Cardiac fibroblast (primary cell): ENCODE data around the gene CCT2.

Source experiments
- DNase-seq, 2 donors: peaks; one replicate each; pipeline versions ENCODE4 v3.0.0 to v3.0.0-alpha.2; 2010; ENCODE audit warnings: low read depth in 2 of 2
- H3K4me3 ChIP-seq, 2 donors: replicated peaks in 1 of 2; 1 replicate in 1 of 2; 2 replicates in 1 of 2; pipeline ENCODE4 v1.5.1; 2011; ENCODE audit warnings: low read depth in 2 of 2, low read length in 2 of 2, mild to moderate bottlenecking in 2 of 2, moderate library complexity in 1 of 2
- TF ChIP-seq, protein P1 (sequence below): IDR thresholded peaks from one replicate; pipeline ENCODE4 v1.5.1; 2011; ENCODE audit warnings: low read depth, mild to moderate bottlenecking, low read length, inconsistent platforms

CCT2 gene

GRCh38 chr12:69585189-69586062 is at the start of gene CCT2:
TSS of gene CCT2 (plus strand) at chr12:69585459. CDS start at chr12:69585522, 63 bp downstream.
- peak within 1 kb of the TSS; percentile 99 to 100 for H3K4me3 ChIP-seq
- TF ChIP-seq, protein P1, sequence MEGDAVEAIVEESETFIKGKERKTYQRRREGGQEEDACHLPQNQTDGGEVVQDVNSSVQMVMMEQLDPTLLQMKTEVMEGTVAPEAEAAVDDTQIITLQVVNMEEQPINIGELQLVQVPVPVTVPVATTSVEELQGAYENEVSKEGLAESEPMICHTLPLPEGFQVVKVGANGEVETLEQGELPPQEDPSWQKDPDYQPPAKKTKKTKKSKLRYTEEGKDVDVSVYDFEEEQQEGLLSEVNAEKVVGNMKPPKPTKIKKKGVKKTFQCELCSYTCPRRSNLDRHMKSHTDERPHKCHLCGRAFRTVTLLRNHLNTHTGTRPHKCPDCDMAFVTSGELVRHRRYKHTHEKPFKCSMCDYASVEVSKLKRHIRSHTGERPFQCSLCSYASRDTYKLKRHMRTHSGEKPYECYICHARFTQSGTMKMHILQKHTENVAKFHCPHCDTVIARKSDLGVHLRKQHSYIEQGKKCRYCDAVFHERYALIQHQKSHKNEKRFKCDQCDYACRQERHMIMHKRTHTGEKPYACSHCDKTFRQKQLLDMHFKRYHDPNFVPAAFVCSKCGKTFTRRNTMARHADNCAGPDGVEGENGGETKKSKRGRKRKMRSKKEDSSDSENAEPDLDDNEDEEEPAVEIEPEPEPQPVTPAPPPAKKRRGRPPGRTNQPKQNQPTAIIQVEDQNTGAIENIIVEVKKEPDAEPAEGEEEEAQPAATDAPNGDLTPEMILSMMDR = peak; percentile 56
- peak; percentile 95 to 97 for DNase-seq

- peak; percentile 60 to 61 for DNase-seq
- H3K4me3 ChIP-seq = no peak overlapping the region
- TF ChIP-seq, protein P1 = no peak
Observed at GRCh38 chr12:69540987-69541386, 44.3 kb upstream of the CCT2 start.

- H3K4me3 ChIP-seq = no peak overlapping the region
- DNase-seq = no peak
- TF ChIP-seq, protein P1 = no peak
Observed at GRCh38 chr12:69544087-69544486, 41.2 kb upstream of the CCT2 start.

DNA sequence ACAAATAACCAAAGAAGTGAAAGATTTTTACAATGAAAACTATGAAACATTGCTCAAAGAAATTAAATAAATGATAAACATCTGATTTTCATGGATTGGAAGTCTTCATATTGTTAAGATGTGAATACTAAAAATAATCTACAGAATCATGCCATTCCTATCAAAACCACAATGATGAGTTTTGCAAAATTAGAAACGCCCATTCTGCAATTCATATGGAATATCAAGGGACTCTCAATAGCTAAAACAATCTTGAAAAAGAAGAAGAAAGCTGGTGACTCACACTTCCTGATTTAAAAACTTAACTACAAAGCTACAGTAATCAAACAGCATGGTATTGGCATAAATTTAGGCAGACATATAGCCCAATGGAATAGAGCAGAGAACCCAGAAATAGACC is 40.2 kb upstream of the CCT2 start:
- TF ChIP-seq, protein P1 = no peak
- H3K4me3 ChIP-seq = no peak overlapping the region
- DNase-seq = peak in 1 of 2 donors; percentile 12

DNA sequence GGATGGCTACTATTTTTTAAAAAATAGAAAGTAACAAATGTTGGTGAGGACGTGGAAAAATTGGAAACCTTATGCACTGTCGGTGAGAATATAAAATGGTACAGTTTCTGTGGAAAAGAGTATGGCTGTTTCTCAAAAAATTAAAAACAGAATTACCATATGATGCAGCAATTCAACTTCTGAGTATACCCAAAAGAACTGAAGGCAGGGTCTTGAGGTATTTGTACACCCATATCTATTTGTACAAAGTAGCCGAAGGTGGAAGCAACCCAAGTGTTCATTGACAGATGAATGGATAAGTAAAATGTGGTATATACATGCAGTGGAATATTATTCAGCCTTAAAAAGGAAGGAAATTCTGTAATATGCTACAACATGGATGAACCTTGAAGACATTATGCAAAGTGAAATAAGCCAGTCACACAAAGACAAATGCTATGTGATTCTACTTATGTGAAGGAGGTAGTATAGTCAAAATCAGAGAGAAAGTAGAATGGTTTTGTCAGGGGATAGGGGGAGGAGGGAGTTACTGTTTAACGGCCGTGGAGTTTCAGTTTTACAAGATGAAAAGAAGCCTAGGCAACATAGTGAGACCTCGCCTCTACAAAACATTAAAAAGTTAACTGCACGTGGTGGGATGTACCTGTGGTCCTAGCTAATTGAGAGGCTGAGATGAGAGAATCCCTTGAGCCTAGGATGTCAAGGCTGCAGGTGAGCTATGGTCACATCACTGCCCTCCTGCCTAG is 38.4 kb upstream of the CCT2 start:
- DNase-seq = no peak
- TF ChIP-seq, protein P1 = no peak
- no peak overlapping the region for H3K4me3 ChIP-seq

- no peak for DNase-seq
- TF ChIP-seq, protein P1 = no peak
Observed at GRCh38 chr12:69548687-69549086, 36.6 kb upstream of the CCT2 start.

More at GRCh38 chr12:69548687-69549086, 36.6 kb upstream of the CCT2 start:
- no peak overlapping the region for H3K4me3 ChIP-seq
